Sigmoid colon (tissue), 7 donors: ENCODE data around the gene DGCR2. TPM values are rescaled to one million over a fixed set of nuclear protein-coding genes. Genes with fewer than 3 reads are reported as not detected.
A peak's percentile ranks its signal among the peaks of the same experiment; 100 is the strongest.
"Not testable (repeated sequence)": the region's sequence is repeated elsewhere in the genome, so short reads cannot be mapped to it uniquely, and the experiment has no call there.

Source experiments
- DNase-seq: peaks from one replicate; pipeline ENCODE4 v3.0.0-alpha.2; 2019
- H3K27ac ChIP-seq, 4 donors: fragments of 200-600 bp; sonication (generic); one replicate each; pipeline ENCODE4 v1.5.1; 2016 to 2019; ENCODE audit warnings: mild to moderate bottlenecking in 1 of 4
- H3K27me3 ChIP-seq, 3 donors: fragments of 200-600 bp; sonication (generic); one replicate each; pipeline ENCODE4 v1.5.1; 2019; ENCODE audit warnings: mild to moderate bottlenecking in 1 of 3
- H3K36me3 ChIP-seq, 4 donors: fragments of 200-600 bp; sonication (generic); one replicate each; pipeline ENCODE4 v1.5.1; 2016 to 2019
- H3K4me1 ChIP-seq, 4 donors: fragments of 200-600 bp; sonication (generic); one replicate each; pipeline ENCODE4 v1.5.1; 2017 to 2019
- H3K4me3 ChIP-seq, 4 donors: fragments of 200-600 bp; sonication (generic); one replicate each; pipeline ENCODE4 v1.5.1; 2017 to 2019; ENCODE audit warnings: mild to moderate bottlenecking in 2 of 4, moderate library complexity in 1 of 4
- H3K9me3 ChIP-seq, 4 donors: fragments of 200-600 bp in 3 of 4; sonication (generic) in 3 of 4; one replicate each; pipeline versions ENCODE4 v1.5.1 to v1.6.1; 2013 to 2019
- CTCF ChIP-seq, 4 experiments: fragments of 450-650 bp in 3 of 4; fragments of 200-600 bp in 1 of 4; IDR thresholded peaks; one replicate each; pipeline ENCODE4 v1.5.1; 2016 to 2019; ENCODE audit warnings: antibody characterized with exemption in 4 of 4, mild to moderate bottlenecking in 3 of 4, moderate library complexity in 2 of 4
- EP300 ChIP-seq, 4 donors: sonication (generic); formaldehyde crosslinking; IDR thresholded peaks; one replicate each; pipeline ENCODE4 v1.6.1; 2017; ENCODE audit warnings: antibody characterized with exemption in 4 of 4
- POLR2A ChIP-seq, 2 donors: fragments of 450-650 bp; IDR thresholded peaks; one replicate each; pipeline ENCODE4 v1.6.1; 2016; ENCODE audit warnings: antibody characterized with exemption in 2 of 2, mild to moderate bottlenecking in 2 of 2, moderate library complexity in 2 of 2
- POLR2AphosphoS5 ChIP-seq, 4 donors: sonication (generic); formaldehyde crosslinking; IDR thresholded peaks; one replicate each; pipeline ENCODE4 v1.6.1; 2017; ENCODE audit warnings: antibody characterized with exemption in 4 of 4
- WGBS, 2 donors: extraction: QIAGEN DNeasy Blood & Tissue Kit; methylation state at CpG; one replicate each; pipeline ENCODE4 v1.1.7; 2013; 5-methylcytosine and 5-hydroxymethylcytosine counted together
- intact Hi-C: fragments of 100-400 bp; cut with DNase I; formaldehyde crosslinking; loops from one replicate; pipeline ENCODE4 v1.15.1; 2023
- polyA plus RNA-seq, 3 donors: library from polyadenylated mRNA; stranded (reverse); fragments of 200-250 nt; gene quantifications; one replicate each; pipeline ENCODE4 v1.2.3, GENCODE V29; 2013
- total RNA-seq, 4 donors: library from RNA; depleted of rRNA; stranded (reverse); fragments of >200 nt; gene quantifications; one replicate each; pipeline ENCODE4 v1.1.0, GENCODE V29; 2016
- donor health status: healthy with polysubstance abuse.
- donor health status: Bipolar disorder and iron deficiency.
- donor health status: healthy.

Gene DGCR2
- total and polyA plus RNA-seq, 7 donors, result 7.2 to 68.7 (median 31.5) TPM

- H3K27ac ChIP-seq, result no peak overlapping the region
- H3K4me1 ChIP-seq, result no peaks in the 10 kb centered on the region
- no peaks in the 10 kb centered on the region for H3K9me3 ChIP-seq
- H3K36me3 ChIP-seq, result peaks cover 2 to 93% (median 15%) of the 10 kb centered on the region in 4 donors
- no peak overlapping the region for H3K4me3 ChIP-seq
- H3K27me3 ChIP-seq, result no peaks in the 10 kb centered on the region
- no peak for TF ChIP-seq EP300 (IDR thresholded peaks at IDR 0.05)
- no peak for TF ChIP-seq CTCF (IDR thresholded peaks at IDR 0.05)
- intact Hi-C loops, result no loop called here
- 93 to 96% methylated on average over 13 of the region's 13 CpGs for WGBS, 2 donors
- DNase-seq, result peak; percentile 57
Measured at GRCh38 chr22:19056951-19057401, 65.2 kb downstream of the DGCR2 start.

- peaks cover 0 to 87% (median 13%) of the 10 kb centered on the region in 4 donors for H3K36me3 ChIP-seq
- intact Hi-C loops, result no loop called here
Measured at GRCh38 chr22:19055801-19056200, 66.4 kb downstream of the DGCR2 start.

GRCh38 chr22:19052941-19053541 is 69.2 kb downstream of the DGCR2 start:
- Histone ChIP-seq H3K27ac (no peak overlapping the region), H3K4me3 (no peak overlapping the region), H3K4me1 (no peaks in the 10 kb centered on the region), H3K9me3 (no peaks in the 10 kb centered on the region), H3K27me3 (no peaks in the 10 kb centered on the region), H3K36me3 (peaks cover 6 to 76% (median 16%) of the 10 kb centered on the region in 4 donors)
- no peak for TF ChIP-seq POLR2A (IDR thresholded peaks at IDR 0.05)
- TF ChIP-seq CTCF (IDR thresholded peaks at IDR 0.05), result no peak
- TF ChIP-seq POLR2AphosphoS5 (IDR thresholded peaks at IDR 0.05), result no peak
- TF ChIP-seq EP300 (IDR thresholded peaks at IDR 0.05), result no peak
- intact Hi-C loops, result no loop called here
- WGBS, 2 donors, result 91 to 99% methylated on average over 4 of the region's 4 CpGs
- peak; percentile 19 for DNase-seq

More at GRCh38 chr22:19055801-19056200, 66.4 kb downstream of the DGCR2 start:
- DNase-seq, result peak; percentile 54
- 91 to 93% methylated on average over 17 of the region's 17 CpGs for WGBS, 2 donors
- no peaks in the 10 kb centered on the region for H3K27me3 ChIP-seq
- TF ChIP-seq POLR2A (IDR thresholded peaks at IDR 0.05) (no peak), CTCF (IDR thresholded peaks at IDR 0.05) (no peak), EP300 (IDR thresholded peaks at IDR 0.05) (no peak), POLR2AphosphoS5 (IDR thresholded peaks at IDR 0.05) (no peak)
- no peaks in the 10 kb centered on the region for H3K4me1 ChIP-seq
- no peak overlapping the region for H3K4me3 ChIP-seq
- no peaks in the 10 kb centered on the region for H3K9me3 ChIP-seq
- H3K27ac ChIP-seq, result no peak overlapping the region

- H3K27me3 ChIP-seq, result no peaks in the 10 kb centered on the region
- DNase-seq, result no peak
- intact Hi-C loops, result no loop called here
- TF ChIP-seq EP300 (IDR thresholded peaks at IDR 0.05) (no peak), POLR2A (IDR thresholded peaks at IDR 0.05) (no peak)
- no peak overlapping the region for H3K4me3 ChIP-seq
- peaks cover 21 to 76% (median 31%) of the 10 kb centered on the region in 4 donors for H3K36me3 ChIP-seq
- H3K27ac ChIP-seq, result no peak overlapping the region
- no peaks in the 10 kb centered on the region for H3K4me1 ChIP-seq
- H3K9me3 ChIP-seq, result no peaks in the 10 kb centered on the region
- WGBS, 2 donors, result 86 to 91% methylated on average over 10 of the region's 10 CpGs
Measured at GRCh38 chr22:19051381-19052072, 70.7 kb downstream of the DGCR2 start.

- peaks cover 23 to 76% (median 34%) of the 10 kb centered on the region in 4 donors for H3K36me3 ChIP-seq
- intact Hi-C loops, result not testable (repeated sequence)
Measured at GRCh38 chr22:19050847-19051246, 71.4 kb downstream of the DGCR2 start.

More at GRCh38 chr22:19050847-19051246, 71.4 kb downstream of the DGCR2 start:
- WGBS, 2 donors, result 96 to 98% methylated on average over 4 of the region's 4 CpGs
- not testable (repeated sequence) for H3K27ac ChIP-seq, DNase-seq, H3K27me3 ChIP-seq, H3K4me3 ChIP-seq, H3K9me3 ChIP-seq, H3K4me1 ChIP-seq
